ENCODE results near the gene NT5DC4. TPM values are rescaled to one million over a fixed set of nuclear protein-coding genes. Genes with fewer than 3 reads are reported as not detected.

NT5DC4 gene
- total RNA-seq, 1 experiment from 2014 or later, result not detected

GRCh38 chr2:112783187-112783714, 62.4 kb downstream of the NT5DC4 start:
- DNase-seq, result peak; percentile 55
- Histone ChIP-seq H3K36me3 (ENCODE audit: insufficient read depth, low read length) (no peaks in the 10 kb centered on the region), H3K27me3 (ENCODE audit: low read length) (no peaks in the 10 kb centered on the region), H3K27ac (ENCODE audit: low read length) (peak overlapping the region; percentile 83), H4K20me1 (ENCODE audit: insufficient read depth, low read depth, low read length) (no peaks in the 10 kb centered on the region), H3K4me2 (ENCODE audit: low read depth, low read length, poor library complexity, severe bottlenecking) (peak overlapping the region; percentile 72), H3K9me3 (ENCODE audit: low read length) (no peaks in the 10 kb centered on the region), H3K4me1 (ENCODE audit: low read length) (peaks cover 33% of the 10 kb centered on the region), H2AFZ (ENCODE audit: low read length) (peak overlapping the region; percentile 91), H3K79me2 (ENCODE audit: low read length) (no peaks in the 10 kb centered on the region), H3K4me3 (ENCODE audit: low read length) (peak overlapping the region; percentile 39; the same call in 1 of the 2 replicates), H3K9ac (ENCODE audit: low read length) (no peak overlapping the region), H3K9me2 (replicated peaks; ENCODE audit: insufficient read depth, low read length) (no peaks in the 10 kb centered on the region; the same call in 1 of the 2 replicates)

- Histone ChIP-seq H3K79me2 (ENCODE audit: low read length) (no peaks in the 10 kb centered on the region), H3K27ac (ENCODE audit: low read length) (no peak within 1 kb of the TSS), H4K20me1 (ENCODE audit: insufficient read depth, low read depth, low read length) (no peaks in the 10 kb centered on the region), H3K4me3 (ENCODE audit: low read length) (no peak within 1 kb of the TSS), H3K9ac (ENCODE audit: low read length) (no peak within 1 kb of the TSS), H3K9me2 (replicated peaks; ENCODE audit: insufficient read depth, low read length) (no peaks in the 10 kb centered on the region; the same call in 1 of the 2 replicates), H3K27me3 (ENCODE audit: low read length) (no peaks in the 10 kb centered on the region), H3K36me3 (ENCODE audit: insufficient read depth, low read length) (no peaks in the 10 kb centered on the region), H3K4me2 (ENCODE audit: low read depth, low read length, poor library complexity, severe bottlenecking) (peak within 1 kb of the TSS; percentile 72), H3K4me1 (ENCODE audit: low read length) (peaks cover 33% of the 10 kb centered on the region), H3K9me3 (ENCODE audit: low read length) (no peaks in the 10 kb centered on the region), H2AFZ (ENCODE audit: low read length) (peak within 1 kb of the TSS; percentile 91)
- DNase-seq, result no peak
Measured at GRCh38 chr2:112784199-112785189, 63.7 kb downstream of the NT5DC4 start, which contains the start of gene IL1A. Gene IL1A, minus strand, starts transcription at chr2:112784493. Its CDS starts 723 bp downstream, at chr2:112783770.

GRCh38 chr2:112787294-112787693, 66.5 kb downstream of the NT5DC4 start:
- no peaks in the 10 kb centered on the region for H3K79me2 ChIP-seq (ENCODE audit: low read length)
- H2AFZ ChIP-seq (ENCODE audit: low read length), result no peak overlapping the region

GRCh38 chr2:112787729-112788393, 67.0 kb downstream of the NT5DC4 start:
- no peak overlapping the region for H3K27ac ChIP-seq (ENCODE audit: low read length)

More at GRCh38 chr2:112787294-112787693, 66.5 kb downstream of the NT5DC4 start:
- Histone ChIP-seq H3K4me2 (ENCODE audit: low read depth, low read length, poor library complexity, severe bottlenecking) (no peak overlapping the region), H3K9me2 (replicated peaks; ENCODE audit: insufficient read depth, low read length) (no peaks in the 10 kb centered on the region), H3K9ac (ENCODE audit: low read length) (no peak overlapping the region), H3K27me3 (ENCODE audit: low read length) (no peaks in the 10 kb centered on the region), H3K27ac (ENCODE audit: low read length) (no peak overlapping the region), H3K4me3 (ENCODE audit: low read length) (no peak overlapping the region), H3K4me1 (ENCODE audit: low read length) (peaks cover 21% of the 10 kb centered on the region), H3K9me3 (ENCODE audit: low read length) (no peaks in the 10 kb centered on the region), H3K36me3 (ENCODE audit: insufficient read depth, low read length) (no peaks in the 10 kb centered on the region), H4K20me1 (ENCODE audit: insufficient read depth, low read depth, low read length) (no peaks in the 10 kb centered on the region)
- DNase-seq, result no peak

GRCh38 chr2:112788653-112789052, 67.8 kb downstream of the NT5DC4 start:
- H3K36me3 ChIP-seq (ENCODE audit: insufficient read depth, low read length), result no peaks in the 10 kb centered on the region
- H3K4me3 ChIP-seq (ENCODE audit: low read length), result no peak overlapping the region
- H3K9me2 ChIP-seq (replicated peaks; ENCODE audit: insufficient read depth, low read length), result no peaks in the 10 kb centered on the region
- no peaks in the 10 kb centered on the region for H3K79me2 ChIP-seq (ENCODE audit: low read length)
- H3K27ac ChIP-seq (ENCODE audit: low read length), result no peak overlapping the region
- DNase-seq, result no peak
- H3K9me3 ChIP-seq (ENCODE audit: low read length), result no peaks in the 10 kb centered on the region
- no peak overlapping the region for H3K9ac ChIP-seq (ENCODE audit: low read length)
- no peaks in the 10 kb centered on the region for H4K20me1 ChIP-seq (ENCODE audit: insufficient read depth, low read depth, low read length)
- H2AFZ ChIP-seq (ENCODE audit: low read length), result no peak overlapping the region
- no peak overlapping the region for H3K4me2 ChIP-seq (ENCODE audit: low read depth, low read length, poor library complexity, severe bottlenecking)
- H3K4me1 ChIP-seq (ENCODE audit: low read length), result peaks cover 9% of the 10 kb centered on the region
- no peaks in the 10 kb centered on the region for H3K27me3 ChIP-seq (ENCODE audit: low read length)

More at GRCh38 chr2:112787729-112788393, 67.0 kb downstream of the NT5DC4 start:
- Histone ChIP-seq H3K36me3 (ENCODE audit: insufficient read depth, low read length) (no peaks in the 10 kb centered on the region), H4K20me1 (ENCODE audit: insufficient read depth, low read depth, low read length) (no peaks in the 10 kb centered on the region), H3K79me2 (ENCODE audit: low read length) (no peaks in the 10 kb centered on the region), H3K4me2 (ENCODE audit: low read depth, low read length, poor library complexity, severe bottlenecking) (no peak overlapping the region), H2AFZ (ENCODE audit: low read length) (no peak overlapping the region), H3K4me1 (ENCODE audit: low read length) (peaks cover 15% of the 10 kb centered on the region), H3K27me3 (ENCODE audit: low read length) (no peaks in the 10 kb centered on the region), H3K9me2 (replicated peaks; ENCODE audit: insufficient read depth, low read length) (no peaks in the 10 kb centered on the region), H3K4me3 (ENCODE audit: low read length) (no peak overlapping the region), H3K9me3 (ENCODE audit: low read length) (no peaks in the 10 kb centered on the region), H3K9ac (ENCODE audit: low read length) (no peak overlapping the region)
- peak; percentile 50 for DNase-seq

Other genes with a start within 250 kb of the NT5DC4 start
- gene TTL, start 238.9 kb upstream of the NT5DC4 start, total RNA-seq (2014; rRNA removed; shearing (Covaris generic); ENCODE audit: low replicate concordance), result 26.1 and 30.5 TPM in 2 replicates
- 23.8 and 35.4 TPM in 2 replicates for gene POLR1B, start 178.6 kb upstream of the NT5DC4 start, total RNA-seq (2014; rRNA removed; shearing (Covaris generic); ENCODE audit: low replicate concordance)
- 30.0 and 37.4 TPM in 2 replicates for gene CHCHD5, start 136.4 kb upstream of the NT5DC4 start, total RNA-seq (2014; rRNA removed; shearing (Covaris generic); ENCODE audit: low replicate concordance)
- gene SLC20A1, start 75.1 kb upstream of the NT5DC4 start, total RNA-seq (2014; rRNA removed; shearing (Covaris generic); ENCODE audit: low replicate concordance), result 24.6 and 48.4 TPM in 2 replicates
- gene CKAP2L, start 43.6 kb downstream of the NT5DC4 start, total RNA-seq (2014; rRNA removed; shearing (Covaris generic); ENCODE audit: low replicate concordance), result 8.9 and 17.0 TPM in 2 replicates
- gene IL1A, start 63.5 kb downstream of the NT5DC4 start, total RNA-seq (2014; rRNA removed; shearing (Covaris generic); ENCODE audit: low replicate concordance), result 0.15 TPM in 1 of 2 replicates, not detected in the other
- gene IL1B, start 115.8 kb downstream of the NT5DC4 start, total RNA-seq (2014; rRNA removed; shearing (Covaris generic); ENCODE audit: low replicate concordance), result not detected in 2 replicates
- gene IL37, start 190.1 kb downstream of the NT5DC4 start, total RNA-seq (2014; rRNA removed; shearing (Covaris generic); ENCODE audit: low replicate concordance), result not detected in 2 replicates